Vagina (tissue), 2 donors: ENCODE measurements around the gene NOM1. TPM values are rescaled to one million over a fixed set of nuclear protein-coding genes. Genes with fewer than 3 reads are reported as not detected.

Experiments
- DNase-seq, 2 donors: peaks; one replicate each; pipeline ENCODE4 v3.0.0-alpha.2; 2017; ENCODE audit errors: extremely low spot score in 2 of 2
- H3K27ac ChIP-seq: fragments of 200-600 bp; sonication (generic); one replicate; pipeline ENCODE4 v1.5.1; 2019
- H3K27me3 ChIP-seq: fragments of 200-600 bp; sonication (generic); one replicate; pipeline ENCODE4 v1.5.1; 2019
- H3K36me3 ChIP-seq, 2 donors: fragments of 200-600 bp; sonication (generic); one replicate each; pipeline ENCODE4 v1.5.1; 2017 to 2019
- H3K4me1 ChIP-seq: fragments of 200-600 bp; sonication (generic); one replicate; pipeline ENCODE4 v1.5.1; 2019
- H3K4me3 ChIP-seq, 2 donors: fragments of 200-600 bp; sonication (generic); 1 replicate in 1 of 2; 2 replicates in 1 of 2; pipeline ENCODE4 v1.5.1; 2016 to 2019
- H3K9me3 ChIP-seq: fragments of 200-600 bp; sonication (generic); one replicate; pipeline ENCODE4 v1.5.1; 2019
- POLR2A ChIP-seq, 2 donors: fragments of 450-650 bp; IDR thresholded peaks; one replicate each; pipeline ENCODE4 v1.6.1; 2017; ENCODE audit warnings: antibody characterized with exemption in 2 of 2, mild to moderate bottlenecking in 2 of 2, moderate library complexity in 2 of 2
- POLR2AphosphoS5 ChIP-seq, 2 donors: sonication (generic); formaldehyde crosslinking; IDR thresholded peaks; one replicate each; pipeline ENCODE4 v1.9.0; 2017; ENCODE audit warnings: antibody characterized with exemption in 2 of 2, mild to moderate bottlenecking in 2 of 2, low read depth in 1 of 2; ENCODE audit not compliant: insufficient read depth in 1 of 2
- intact Hi-C: fragments of 100-400 bp; cut with DNase I; formaldehyde crosslinking; loops from one replicate; pipeline ENCODE4 v1.15.1; 2023
- total RNA-seq: library from RNA; depleted of rRNA; stranded (reverse); fragments of >200 nt; gene quantifications from one replicate; pipeline ENCODE4 v1.2.3, GENCODE V29; 2016
- TF ChIP-seq, protein P1 (sequence below), 3 experiments: fragments of 450-650 bp in 2 of 3; fragments of 200-600 bp in 1 of 3; sonication (generic) in 1 of 3; IDR thresholded peaks; one replicate each; pipeline ENCODE4 v1.5.1; 2017 to 2019; ENCODE audit warnings: antibody characterized with exemption in 3 of 3, mild to moderate bottlenecking in 2 of 3, moderate library complexity in 2 of 3

NOM1 gene
- total RNA-seq, 1 donor from 2014 or later: 28.5 TPM

GRCh38 chr7:156954941-156955340, 5.4 kb downstream of the NOM1 start:
- Histone ChIP-seq H3K36me3 (peaks cover 0 to 61% of the 10 kb centered on the region in 2 donors), H3K27me3 (no peaks in the 10 kb centered on the region), H3K27ac (no peak overlapping the region), H3K4me3 (no peak overlapping the region), H3K9me3 (no peaks in the 10 kb centered on the region), H3K4me1 (peaks cover 23% of the 10 kb centered on the region)
- TF ChIP-seq POLR2AphosphoS5 (IDR thresholded peaks at IDR 0.05; ENCODE audit: insufficient read depth in 1 of 2, low read depth in 1 of 2): no peak
- TF ChIP-seq, protein P1, sequence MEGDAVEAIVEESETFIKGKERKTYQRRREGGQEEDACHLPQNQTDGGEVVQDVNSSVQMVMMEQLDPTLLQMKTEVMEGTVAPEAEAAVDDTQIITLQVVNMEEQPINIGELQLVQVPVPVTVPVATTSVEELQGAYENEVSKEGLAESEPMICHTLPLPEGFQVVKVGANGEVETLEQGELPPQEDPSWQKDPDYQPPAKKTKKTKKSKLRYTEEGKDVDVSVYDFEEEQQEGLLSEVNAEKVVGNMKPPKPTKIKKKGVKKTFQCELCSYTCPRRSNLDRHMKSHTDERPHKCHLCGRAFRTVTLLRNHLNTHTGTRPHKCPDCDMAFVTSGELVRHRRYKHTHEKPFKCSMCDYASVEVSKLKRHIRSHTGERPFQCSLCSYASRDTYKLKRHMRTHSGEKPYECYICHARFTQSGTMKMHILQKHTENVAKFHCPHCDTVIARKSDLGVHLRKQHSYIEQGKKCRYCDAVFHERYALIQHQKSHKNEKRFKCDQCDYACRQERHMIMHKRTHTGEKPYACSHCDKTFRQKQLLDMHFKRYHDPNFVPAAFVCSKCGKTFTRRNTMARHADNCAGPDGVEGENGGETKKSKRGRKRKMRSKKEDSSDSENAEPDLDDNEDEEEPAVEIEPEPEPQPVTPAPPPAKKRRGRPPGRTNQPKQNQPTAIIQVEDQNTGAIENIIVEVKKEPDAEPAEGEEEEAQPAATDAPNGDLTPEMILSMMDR (IDR thresholded peaks at IDR 0.05): no peak
- no peak for TF ChIP-seq POLR2A (IDR thresholded peaks at IDR 0.05)
- intact Hi-C loops: no loop called here
- no peak for DNase-seq

GRCh38 chr7:156956727-156957126, 7.2 kb downstream of the NOM1 start:
- Histone ChIP-seq H3K36me3 (peaks cover 0 to 76% of the 10 kb centered on the region in 2 donors), H3K4me1 (peaks cover 7% of the 10 kb centered on the region), H3K4me3 (no peak overlapping the region), H3K27ac (no peak overlapping the region), H3K9me3 (no peaks in the 10 kb centered on the region), H3K27me3 (no peaks in the 10 kb centered on the region)
- no peak for DNase-seq
- intact Hi-C loops: no loop called here
- TF ChIP-seq POLR2AphosphoS5 (IDR thresholded peaks at IDR 0.05; ENCODE audit: insufficient read depth in 1 of 2, low read depth in 1 of 2): no peak
- TF ChIP-seq POLR2A (IDR thresholded peaks at IDR 0.05): no peak
- TF ChIP-seq, protein P1 (IDR thresholded peaks at IDR 0.05): no peak

GRCh38 chr7:156962145-156962544, 12.6 kb downstream of the NOM1 start:
- peaks cover 0 to 85% of the 10 kb centered on the region in 2 donors for H3K36me3 ChIP-seq
- TF ChIP-seq, protein P1 (IDR thresholded peaks at IDR 0.05): no peak
- TF ChIP-seq POLR2A (IDR thresholded peaks at IDR 0.05) (no peak), POLR2AphosphoS5 (IDR thresholded peaks at IDR 0.05; ENCODE audit: insufficient read depth in 1 of 2, low read depth in 1 of 2) (no peak)
- intact Hi-C loops: loop anchor here (10.0 kb wide), 1 partner anchor 313 kb away; no protein-coding TSS in a partner anchor
- no peaks in the 10 kb centered on the region for H3K27me3 ChIP-seq
- no peaks in the 10 kb centered on the region for H3K4me1 ChIP-seq
- H3K4me3 ChIP-seq: no peak overlapping the region
- DNase-seq: no peak
- no peak overlapping the region for H3K27ac ChIP-seq
- no peaks in the 10 kb centered on the region for H3K9me3 ChIP-seq

DNA sequence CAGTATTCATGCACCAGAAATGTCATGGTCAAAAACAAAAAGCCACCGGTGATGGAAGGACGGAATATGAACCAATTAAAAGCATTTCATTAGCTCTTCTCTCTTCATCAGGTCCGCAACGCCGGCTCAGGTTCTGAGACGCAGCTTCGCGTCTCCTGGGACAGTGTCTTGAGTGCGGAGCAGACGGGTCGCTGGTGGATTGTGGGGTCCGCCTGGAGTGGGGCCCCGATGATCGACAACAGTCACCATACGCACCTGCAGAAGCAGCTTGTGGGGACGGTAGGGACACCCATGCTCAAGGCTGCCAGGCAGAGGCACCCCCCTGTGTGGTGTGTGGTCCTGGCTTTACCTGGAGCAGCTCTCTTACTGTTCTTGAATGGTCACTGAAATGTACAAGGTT, 13.4 kb downstream of the NOM1 start:
- no peaks in the 10 kb centered on the region for H3K9me3 ChIP-seq
- H3K27me3 ChIP-seq: no peaks in the 10 kb centered on the region
- intact Hi-C loops: loop anchor here (10.0 kb wide), 1 partner anchor 312 kb away; no protein-coding TSS in a partner anchor
- peaks cover 0 to 83% of the 10 kb centered on the region in 2 donors for H3K36me3 ChIP-seq
- H3K4me3 ChIP-seq: no peak overlapping the region
- H3K27ac ChIP-seq: no peak overlapping the region
- no peak for DNase-seq
- H3K4me1 ChIP-seq: no peaks in the 10 kb centered on the region
- no peak for TF ChIP-seq POLR2A (IDR thresholded peaks at IDR 0.05)
- TF ChIP-seq POLR2AphosphoS5 (IDR thresholded peaks at IDR 0.05; ENCODE audit: insufficient read depth in 1 of 2, low read depth in 1 of 2): no peak

DNA sequence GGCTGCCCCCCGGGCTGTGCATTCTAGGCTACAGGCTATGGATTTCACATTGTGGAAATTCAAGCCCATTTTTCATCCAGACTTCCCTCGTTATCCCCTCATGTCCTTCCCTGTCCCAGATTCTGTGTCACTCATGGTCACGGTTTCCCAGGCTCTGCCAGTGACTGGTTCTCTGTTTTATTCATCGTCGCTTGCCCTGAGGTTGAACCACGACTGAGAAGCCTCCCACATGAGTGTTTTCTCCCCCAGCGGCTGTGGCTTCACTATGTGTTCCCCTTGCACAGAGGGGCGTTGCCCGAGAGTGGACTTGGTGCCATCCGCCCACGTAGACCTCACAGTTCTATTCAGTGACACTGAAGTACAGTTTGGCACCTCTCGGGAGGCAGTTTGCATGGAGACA, 14.0 kb downstream of the NOM1 start:
- DNase-seq: no peak
- Histone ChIP-seq H3K27me3 (no peaks in the 10 kb centered on the region), H3K4me1 (no peaks in the 10 kb centered on the region), H3K4me3 (no peak overlapping the region), H3K9me3 (no peaks in the 10 kb centered on the region), H3K36me3 (peaks cover 0 to 80% of the 10 kb centered on the region in 2 donors), H3K27ac (no peak overlapping the region)
- TF ChIP-seq POLR2AphosphoS5 (IDR thresholded peaks at IDR 0.05; ENCODE audit: insufficient read depth in 1 of 2, low read depth in 1 of 2): no peak
- TF ChIP-seq POLR2A (IDR thresholded peaks at IDR 0.05): no peak
- TF ChIP-seq, protein P1 (IDR thresholded peaks at IDR 0.05): no peak
- intact Hi-C loops: loop anchor here (10.0 kb wide), 1 partner anchor 311 kb away; no protein-coding TSS in a partner anchor
